ENCODE data around the gene RPS19.
"Not testable (repeated sequence)": the region's sequence is repeated elsewhere in the genome, so short reads cannot be mapped to it uniquely, and the experiment has no call there.

Gene RPS19

GRCh38 chr19:41860419-41861115 is 512 bp downstream of the RPS19 start:
- no peak for DNase-seq

GRCh38 chr19:41861116-41861768 is 1.2 kb downstream of the RPS19 start:
- DNase-seq: no peak

GRCh38 chr19:41861846-41862245 is 1.8 kb downstream of the RPS19 start:
- DNase-seq: no peak

DNA sequence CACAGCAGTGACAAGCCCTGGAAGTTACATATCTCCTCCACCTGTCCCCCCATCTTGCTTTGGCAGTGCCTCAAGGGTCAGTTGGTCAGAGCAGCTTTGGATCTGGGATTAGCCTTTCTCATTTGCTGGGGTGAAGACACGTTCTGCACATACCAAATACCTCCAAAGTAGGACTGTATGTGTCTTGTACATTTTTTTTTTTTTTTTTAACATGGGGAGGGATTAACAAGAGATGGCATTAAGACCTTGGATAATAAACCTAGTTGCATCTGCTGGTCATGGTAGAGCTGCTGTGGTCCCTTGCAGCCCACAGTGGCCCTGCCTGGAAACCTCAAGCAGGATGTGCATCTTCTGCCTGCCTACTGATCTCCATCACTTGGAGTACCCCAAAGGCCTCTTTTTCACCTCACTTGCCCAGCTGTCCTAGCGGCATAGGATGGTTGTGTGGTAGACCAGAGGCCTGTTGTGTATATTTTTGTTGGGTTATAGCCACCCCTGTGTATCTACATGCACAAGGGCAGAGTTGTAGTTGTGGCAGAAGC is 2.5 kb downstream of the RPS19 start:
- DNase-seq: no peak

GRCh38 chr19:41863209-41863931 is 3.3 kb downstream of the RPS19 start:
- DNase-seq: no peak

DNA sequence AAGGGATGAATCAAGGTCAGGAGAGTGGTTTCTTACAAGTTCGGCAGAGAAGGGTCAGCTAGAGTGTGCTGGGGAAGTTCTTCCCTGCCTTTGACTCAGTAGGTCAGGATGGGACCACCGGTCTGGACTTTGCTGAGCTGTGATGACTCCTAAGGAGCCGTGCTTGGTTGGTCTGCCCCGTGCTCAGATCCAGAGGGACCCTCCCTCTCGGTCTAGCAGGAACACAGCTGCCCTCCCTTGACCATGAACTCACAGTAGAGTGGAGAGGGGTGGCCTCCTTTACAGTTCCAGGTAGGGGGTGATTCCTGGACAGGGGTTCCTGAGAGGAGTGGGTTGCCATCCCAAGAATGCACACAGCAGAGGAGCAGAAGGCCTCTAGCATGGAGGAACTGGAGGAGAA is 4.3 kb downstream of the RPS19 start:
- DNase-seq: no peak

DNA sequence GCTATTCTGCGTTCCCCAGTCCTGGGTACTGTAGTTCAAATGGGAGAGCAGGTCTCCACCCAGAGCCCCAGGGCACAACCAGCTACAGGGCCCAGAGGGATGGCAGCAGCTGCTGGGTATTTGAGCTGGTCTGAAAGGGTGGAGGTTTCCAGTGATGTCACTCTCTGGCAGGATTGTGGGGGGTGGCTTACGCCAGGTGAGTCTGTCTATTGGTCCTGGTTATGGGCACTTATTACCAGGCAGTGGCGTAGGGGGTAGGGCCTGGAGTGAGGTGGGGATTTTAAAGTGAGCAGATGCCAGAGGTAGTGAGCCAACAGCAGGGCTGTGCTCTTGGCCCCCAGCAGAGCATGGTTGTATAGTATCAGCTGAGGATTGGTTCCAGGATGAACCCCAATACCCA is 6.2 kb downstream of the RPS19 start:
- no peak for DNase-seq

DNA sequence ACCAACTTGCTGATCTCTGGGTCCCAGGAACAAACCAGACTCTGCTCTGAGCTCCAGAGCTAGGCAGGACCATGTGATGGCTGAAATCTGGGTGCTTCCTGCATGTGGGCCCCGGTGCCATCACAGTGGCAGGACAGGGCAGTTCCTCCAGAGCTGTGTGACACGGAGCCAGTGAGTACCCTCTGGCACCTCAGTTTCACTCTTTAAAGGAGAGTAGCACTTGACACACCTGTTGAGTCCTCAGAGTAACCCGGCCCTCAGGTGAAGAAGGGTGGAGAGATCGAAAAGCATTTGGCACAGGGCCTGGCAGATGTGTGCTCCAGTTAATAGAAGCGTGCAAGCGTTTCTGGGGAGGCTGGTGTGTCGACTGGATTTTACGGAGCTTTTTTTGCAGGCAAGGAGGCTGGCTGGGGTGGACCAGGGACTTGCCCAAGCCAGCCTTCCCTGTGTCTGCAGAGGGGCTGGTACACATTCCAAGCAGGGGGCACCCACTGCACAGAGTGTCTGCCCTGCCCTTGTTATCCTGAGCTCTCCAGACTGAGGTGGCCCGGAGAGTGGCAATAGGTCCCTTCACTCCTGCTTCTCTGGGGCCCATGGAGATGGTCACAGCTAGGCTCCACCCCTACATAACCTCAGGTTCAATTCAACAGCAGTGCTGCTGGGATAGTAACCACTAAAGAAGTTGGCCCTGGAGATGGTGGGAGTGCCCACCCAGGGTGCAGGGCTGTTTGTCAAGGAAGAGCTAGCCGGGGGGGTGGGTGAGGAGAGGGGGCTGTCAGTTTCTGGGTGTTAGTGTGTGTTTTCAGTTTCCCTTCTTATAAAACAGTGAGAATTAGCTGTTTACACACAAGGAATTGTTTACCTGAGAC is 8.3 kb downstream of the RPS19 start:
- DNase-seq: no peak

DNA sequence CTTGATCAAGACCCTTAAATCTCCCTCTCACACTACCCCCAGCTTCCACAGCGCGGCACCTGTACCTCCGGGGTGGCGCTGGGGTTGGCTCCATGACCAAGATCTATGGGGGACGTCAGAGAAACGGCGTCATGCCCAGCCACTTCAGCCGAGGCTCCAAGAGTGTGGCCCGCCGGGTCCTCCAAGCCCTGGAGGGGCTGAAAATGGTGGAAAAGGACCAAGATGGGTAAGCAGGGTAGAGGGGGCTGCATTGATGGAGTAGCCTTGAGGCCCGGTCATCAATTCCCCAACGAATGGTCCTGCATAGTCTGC is 8.9 kb downstream of the RPS19 start:
- no peak for DNase-seq

- no peak for DNase-seq
Measured at GRCh38 chr19:41869374-41869955, 9.4 kb downstream of the RPS19 start.

- no peak for DNase-seq
Measured at GRCh38 chr19:41870401-41870873, 10.4 kb downstream of the RPS19 start.

GRCh38 chr19:41871573-41872383 is 11.7 kb downstream of the RPS19 start:
- peak; percentile 56 for DNase-seq

DNA sequence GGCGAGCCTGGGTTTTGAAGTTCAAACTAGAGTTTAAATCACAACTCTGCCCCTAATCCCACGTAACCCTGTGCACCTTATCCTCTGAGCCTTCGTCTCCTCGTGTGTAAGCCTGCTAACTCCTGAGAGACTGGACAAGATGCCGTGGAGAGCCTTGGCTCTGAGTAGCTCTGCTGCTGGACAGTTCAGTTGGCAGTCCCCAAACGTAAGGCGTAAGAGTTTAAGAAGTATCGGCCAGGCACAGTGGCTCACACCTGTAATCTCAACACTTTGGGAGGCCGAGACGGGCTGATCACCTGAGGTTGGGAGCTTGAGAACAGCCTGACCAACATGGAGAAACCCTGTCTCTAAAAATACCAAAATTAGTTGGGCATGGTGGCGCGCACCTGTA is 12.3 kb downstream of the RPS19 start:
- DNase-seq: no peak

- DNase-seq: peak; percentile 59
Measured at GRCh38 chr19:41872775-41873647, 13.0 kb downstream of the RPS19 start.

- DNase-seq: not testable (repeated sequence)
Measured at GRCh38 chr19:41875973-41876372, 15.9 kb downstream of the RPS19 start.

DNA sequence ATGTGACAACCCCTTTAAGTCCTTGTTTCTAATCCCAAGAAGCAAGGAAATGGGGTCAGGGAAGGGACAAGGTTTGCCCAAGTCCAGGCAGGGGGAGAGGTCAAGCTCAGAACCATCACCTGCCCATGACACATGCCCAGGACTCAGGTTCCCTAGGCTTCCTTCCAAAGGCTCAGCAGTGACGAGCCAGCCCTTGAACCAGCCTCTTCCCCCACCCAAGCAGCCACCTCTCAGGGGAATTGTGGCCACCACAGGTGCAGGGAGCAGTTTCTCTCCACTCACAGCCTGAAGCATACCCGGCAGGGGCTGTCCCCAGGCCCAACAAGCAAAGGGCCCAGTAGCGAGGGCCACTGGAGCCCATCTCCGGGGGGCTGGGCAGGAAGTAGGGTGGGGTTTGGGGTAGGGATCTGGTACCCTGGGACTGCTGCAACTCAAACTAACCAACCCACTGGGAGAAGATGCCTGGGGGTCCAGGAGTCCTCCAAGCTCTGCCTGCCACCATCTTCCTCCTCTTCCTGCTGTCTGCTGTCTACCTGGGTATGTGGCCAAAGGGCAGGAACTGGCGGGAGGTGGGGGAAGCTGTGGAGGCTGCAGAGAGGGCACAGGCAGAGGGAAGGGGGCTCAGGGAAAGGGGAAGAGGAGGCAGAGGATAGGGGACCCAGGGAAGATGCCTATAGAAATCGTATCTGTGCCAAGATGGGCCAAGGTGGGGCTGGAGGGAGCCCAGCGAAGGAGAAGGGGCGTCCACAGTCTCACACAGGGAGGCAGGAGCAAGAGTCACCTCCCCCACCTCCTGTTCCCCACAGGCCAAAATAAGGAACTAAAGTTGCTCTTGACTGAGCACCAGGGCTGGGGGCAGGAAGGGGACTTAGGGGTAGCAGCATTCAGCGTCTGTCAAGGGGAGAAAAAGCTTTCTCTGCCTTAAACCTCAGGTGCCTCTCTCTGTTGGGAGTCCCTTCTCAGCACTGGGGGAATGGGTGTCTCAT is 17.1 kb downstream of the RPS19 start, which contains the start of gene CD79A:
Gene CD79A (plus strand): TSS at position 433 of the 986 bp plus-strand sequence. CDS start 26 bp downstream, at position 459.
- DNase-seq: no peak

GRCh38 chr19:41877916-41878905 is 18.2 kb downstream of the RPS19 start:
- DNase-seq: no peak

DNA sequence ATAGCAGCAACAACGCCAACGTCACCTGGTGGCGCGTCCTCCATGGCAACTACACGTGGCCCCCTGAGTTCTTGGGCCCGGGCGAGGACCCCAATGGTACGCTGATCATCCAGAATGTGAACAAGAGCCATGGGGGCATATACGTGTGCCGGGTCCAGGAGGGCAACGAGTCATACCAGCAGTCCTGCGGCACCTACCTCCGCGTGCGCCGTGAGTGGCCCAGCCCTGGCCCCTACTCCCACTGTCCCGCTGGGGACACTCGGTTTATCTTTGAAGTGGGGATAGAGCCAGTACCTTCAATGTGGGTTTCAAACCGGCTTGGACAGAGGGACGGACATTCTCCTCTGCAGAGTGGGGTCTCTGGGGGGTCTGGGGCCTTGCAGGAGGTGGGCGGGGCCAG is 19.0 kb downstream of the RPS19 start:
- DNase-seq: no peak

Measured in activated CD4-positive, CD25-positive, alpha-beta regulatory T cell treated with anti-CD3 and anti-CD28 coated beads, Interleukin-2, amount 50 U/mL, for 72 hours (primary cell).